HepG2 (cell line): Measurements from ENCODE around the gene IL6ST. TPM values are rescaled to one million over a fixed set of nuclear protein-coding genes. Genes with fewer than 3 reads are reported as not detected.

Source experiments
- BORCS8-MEF2B ChIP-seq: sonication (generic); formaldehyde crosslinking; IDR thresholded peaks from 2 replicates; pipeline ENCODE4 v1.8.0; 2022; ENCODE audit warnings: mild to moderate bottlenecking, missing genetic modification reagents
- CBX2 ChIP-seq, 2 experiments: fragments of 200-600 bp in 1 of 2; sonication (generic); formaldehyde crosslinking in 1 of 2; IDR thresholded peaks; 2 replicates each; pipeline versions ENCODE4 v1.7.0 to v1.8.1; 2018 to 2022; ENCODE audit warnings: low read depth in 2 of 2, low read length in 1 of 2, mild to moderate bottlenecking in 1 of 2, missing genetic modification reagents in 1 of 2
- CEBPG ChIP-seq: IDR thresholded peaks from 2 replicates; pipeline ENCODE4 v1.6.1; 2016
- ELF1 ChIP-seq: sonication (generic); formaldehyde crosslinking; IDR thresholded peaks from 2 replicates; pipeline ENCODE4 v1.4.0; 2020; ENCODE audit warnings: missing genetic modification reagents
- FOXA3 ChIP-seq: IDR thresholded peaks from 2 replicates; pipeline ENCODE4 v1.6.1; 2016; ENCODE audit warnings: missing genetic modification reagents, missing compliant biosample characterization
- GABPA ChIP-seq, 2 experiments: IDR thresholded peaks; 2 replicates each; pipeline ENCODE4 v1.6.1; 2011 to 2016; ENCODE audit warnings: low read depth in 2 of 2, low read length in 1 of 2, missing biosample characterization in 1 of 2, missing genetic modification characterization in 1 of 2
- IRF1 ChIP-seq: sonication (generic); formaldehyde crosslinking; IDR thresholded peaks from 2 replicates; pipeline ENCODE4 v1.4.0; 2020; ENCODE audit warnings: low read depth, mild to moderate bottlenecking, missing genetic modification reagents
- JUNB ChIP-seq: sonication (generic); formaldehyde crosslinking; IDR thresholded peaks from 2 replicates; pipeline ENCODE4 v1.8.0; 2022; ENCODE audit warnings: missing genetic modification reagents, mild to moderate bottlenecking, borderline replicate concordance
- KLF6 ChIP-seq: IDR thresholded peaks from 2 replicates; pipeline ENCODE4 v1.8.0; 2016; ENCODE audit warnings: missing biosample characterization, missing genetic modification reagents
- MXI1 ChIP-seq: IDR thresholded peaks from 3 replicates; pipeline ENCODE4 v1.6.1; 2012; ENCODE audit warnings: low read depth, low read length, inconsistent platforms, borderline replicate concordance
- NCOR1 ChIP-seq: fragments of 200-600 bp; sonication (generic); IDR thresholded peaks from 2 replicates; pipeline ENCODE4 v1.7.0; 2017; ENCODE audit warnings: antibody characterized with exemption, low read length, borderline replicate concordance
- ONECUT2 ChIP-seq: sonication (generic); formaldehyde crosslinking; IDR thresholded peaks from 2 replicates; pipeline ENCODE4 v1.4.0; 2020; ENCODE audit warnings: missing genetic modification reagents
- PHF21A ChIP-seq: sonication (generic); formaldehyde crosslinking; IDR thresholded peaks from 2 replicates; pipeline ENCODE4 v1.5.0; 2020; ENCODE audit warnings: mild to moderate bottlenecking, missing genetic modification reagents
- POGZ ChIP-seq: sonication (generic); formaldehyde crosslinking; IDR thresholded peaks from 2 replicates; pipeline ENCODE4 v1.4.0; 2020; ENCODE audit warnings: mild to moderate bottlenecking, missing genetic modification reagents
- RFX5 ChIP-seq: IDR thresholded peaks from 2 replicates; pipeline ENCODE4 v1.6.1; 2011; ENCODE audit warnings: low read depth, low read length, improper control_type of control experiment
- SIN3A ChIP-seq: IDR thresholded peaks from 2 replicates; pipeline ENCODE4 v1.6.1; 2011; ENCODE audit warnings: low read depth, mild to moderate bottlenecking, control low read depth, low read length, borderline replicate concordance
- SRY ChIP-seq: sonication (generic); formaldehyde crosslinking; IDR thresholded peaks from 2 replicates; pipeline ENCODE4 v1.8.0; 2022; ENCODE audit warnings: mild to moderate bottlenecking, missing genetic modification reagents
- STAT5B ChIP-seq: sonication (generic); formaldehyde crosslinking; IDR thresholded peaks from 2 replicates; pipeline ENCODE4 v1.4.0; 2020; ENCODE audit warnings: missing genetic modification reagents
- THYN1 ChIP-seq: sonication (generic); formaldehyde crosslinking; IDR thresholded peaks from 2 replicates; pipeline ENCODE4 v1.8.1; 2023; ENCODE audit warnings: low read depth, mild to moderate bottlenecking, moderate library complexity, missing genetic modification reagents, borderline replicate concordance
- TSC22D2 ChIP-seq: sonication (generic); formaldehyde crosslinking; IDR thresholded peaks from 2 replicates; pipeline ENCODE4 v1.5.1; 2020; ENCODE audit warnings: missing genetic modification reagents, mild to moderate bottlenecking, borderline replicate concordance
- ZNF124 ChIP-seq: sonication (generic); formaldehyde crosslinking; IDR thresholded peaks from 2 replicates; pipeline ENCODE4 v1.4.0; 2020; ENCODE audit warnings: missing genetic modification reagents
- ZNF230 ChIP-seq: sonication (generic); formaldehyde crosslinking; IDR thresholded peaks from 2 replicates; pipeline ENCODE4 v1.4.0; 2020; ENCODE audit warnings: mild to moderate bottlenecking, missing genetic modification reagents
- ZNF44 ChIP-seq: sonication (generic); formaldehyde crosslinking; IDR thresholded peaks from 2 replicates; pipeline ENCODE4 v1.5.1; 2020; ENCODE audit warnings: mild to moderate bottlenecking, missing genetic modification reagents
- ZNF468 ChIP-seq: sonication (generic); formaldehyde crosslinking; IDR thresholded peaks from 2 replicates; pipeline ENCODE4 v1.8.0; 2022; ENCODE audit warnings: mild to moderate bottlenecking, moderate library complexity, missing genetic modification reagents
- ZNF552 ChIP-seq: sonication (generic); formaldehyde crosslinking; IDR thresholded peaks from 2 replicates; pipeline ENCODE4 v1.9.0; 2022; ENCODE audit warnings: missing genetic modification reagents, mild to moderate bottlenecking, borderline replicate concordance
- ZNF580 ChIP-seq: IDR thresholded peaks from 2 replicates; pipeline ENCODE4 v1.6.1; 2016; ENCODE audit warnings: low read depth, borderline replicate concordance
- ZSCAN30 ChIP-seq: sonication (generic); formaldehyde crosslinking; IDR thresholded peaks from 2 replicates; pipeline ENCODE4 v1.5.0; 2020; ENCODE audit warnings: mild to moderate bottlenecking, missing genetic modification reagents
- polyA plus RNA-seq, 8 experiments: library from polyadenylated mRNA; depleted of rRNA in 3 of 8; stranded (reverse) in 7 of 8; unstranded in 1 of 8; fragments of >200 nt; fragmentation: Illumina TruSeq in 4 of 8; extraction: Trizol in 4 of 8; gene quantifications; 2 replicates each; pipeline versions ENCODE4 v1.2.1 to v1.2.3, GENCODE V29; 2011 to 2016; ENCODE audit warnings: low read depth in 4 of 8, missing spikeins in 1 of 8, mixed read lengths in 1 of 8; ENCODE audit not compliant: insufficient read depth in 1 of 8
- total RNA-seq, 5 experiments: library from RNA; depleted of rRNA; stranded (reverse); fragments of >200 nt; fragmentation: Illumina TruSeq; extraction: Trizol; gene quantifications; 2 replicates each; pipeline ENCODE4 v1.2.3, GENCODE V29; 2016; ENCODE audit warnings: low read depth in 1 of 5
- TF ChIP-seq, protein P1 (sequence below): sonication (generic); formaldehyde crosslinking; IDR thresholded peaks from 2 replicates; pipeline ENCODE4 v1.5.0; 2020; ENCODE audit warnings: missing genetic modification reagents, mild to moderate bottlenecking, borderline replicate concordance
- TF ChIP-seq, protein P2 (sequence below): sonication (generic); formaldehyde crosslinking; IDR thresholded peaks from 2 replicates; pipeline ENCODE4 v1.4.0; 2020; ENCODE audit warnings: missing genetic modification reagents, borderline replicate concordance

Gene IL6ST
- total and polyA plus RNA-seq, 2 of the 13 experiments (the other 11 are each of a cell fraction or from before 2014, with no cell fraction given): 66.6 to 166 TPM

GRCh38 chr5:55934115-55934613 is 60.6 kb downstream of the IL6ST start (continued):
- TF ChIP-seq ZNF552 (no peak), MXI1 (peak; percentile 46; the same call in 1 of the 3 replicates), IRF1 (CRISPR knock-in tag) (no peak), NCOR1 (peak; percentile 99), ZNF580 (CRISPR knock-in tag) (peak; percentile 65; the same call in 1 of the 2 replicates), POGZ (peak; percentile 98), GABPA (IDR thresholded peaks at IDR 0.05; ENCODE audit: low read depth, low read length) (no peak), GABPA (CRISPR knock-in tag; IDR thresholded peaks at IDR 0.05; ENCODE audit: low read depth) (peak; percentile 62; the same call in 1 of the 2 replicates), STAT5B (no peak; the same call in 1 of the 2 replicates), SRY (CRISPR knock-in tag) (no peak), PHF21A (CRISPR knock-in tag) (peak; percentile 99), ZNF44 (CRISPR knock-in tag) (no peak), KLF6 (CRISPR knock-in tag) (peak; percentile 65; the same call in 1 of the 2 replicates), SIN3A (no peak), RFX5 (no peak; the same call in 1 of the 2 replicates), FOXA3 (peak; percentile 99), CEBPG (CRISPR knock-in tag) (peak; percentile 96), ONECUT2 (peak; percentile 43; the same call in 1 of the 2 replicates), ZNF124 (peak; percentile 25; the same call in 1 of the 2 replicates), BORCS8-MEF2B (CRISPR knock-in tag) (peak; percentile 83; the same call in 1 of the 2 replicates), CBX2 (IDR thresholded peaks at IDR 0.05; ENCODE audit: low read depth, low read length) (no peak), CBX2 (CRISPR knock-in tag; IDR thresholded peaks at IDR 0.05; ENCODE audit: low read depth) (no peak), TSC22D2 (CRISPR knock-in tag) (no peak), ZNF468 (CRISPR knock-in tag) (no peak), THYN1 (CRISPR knock-in tag) (no peak), JUNB (peak; percentile 82; the same call in 1 of the 2 replicates), ZSCAN30 (CRISPR knock-in tag) (peak; percentile 31; the same call in 1 of the 2 replicates), ELF1 (peak; percentile 46; the same call in 1 of the 2 replicates), ZNF230 (CRISPR knock-in tag) (no peak)
- TF ChIP-seq, protein P1, sequence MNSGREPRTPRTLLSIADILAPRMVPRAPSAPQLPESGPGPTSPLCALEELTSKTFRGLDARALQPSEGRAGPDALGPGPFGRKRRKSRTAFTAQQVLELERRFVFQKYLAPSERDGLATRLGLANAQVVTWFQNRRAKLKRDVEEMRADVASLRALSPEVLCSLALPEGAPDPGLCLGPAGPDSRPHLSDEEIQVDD (CRISPR knock-in tag): no peak
- TF ChIP-seq, protein P2, sequence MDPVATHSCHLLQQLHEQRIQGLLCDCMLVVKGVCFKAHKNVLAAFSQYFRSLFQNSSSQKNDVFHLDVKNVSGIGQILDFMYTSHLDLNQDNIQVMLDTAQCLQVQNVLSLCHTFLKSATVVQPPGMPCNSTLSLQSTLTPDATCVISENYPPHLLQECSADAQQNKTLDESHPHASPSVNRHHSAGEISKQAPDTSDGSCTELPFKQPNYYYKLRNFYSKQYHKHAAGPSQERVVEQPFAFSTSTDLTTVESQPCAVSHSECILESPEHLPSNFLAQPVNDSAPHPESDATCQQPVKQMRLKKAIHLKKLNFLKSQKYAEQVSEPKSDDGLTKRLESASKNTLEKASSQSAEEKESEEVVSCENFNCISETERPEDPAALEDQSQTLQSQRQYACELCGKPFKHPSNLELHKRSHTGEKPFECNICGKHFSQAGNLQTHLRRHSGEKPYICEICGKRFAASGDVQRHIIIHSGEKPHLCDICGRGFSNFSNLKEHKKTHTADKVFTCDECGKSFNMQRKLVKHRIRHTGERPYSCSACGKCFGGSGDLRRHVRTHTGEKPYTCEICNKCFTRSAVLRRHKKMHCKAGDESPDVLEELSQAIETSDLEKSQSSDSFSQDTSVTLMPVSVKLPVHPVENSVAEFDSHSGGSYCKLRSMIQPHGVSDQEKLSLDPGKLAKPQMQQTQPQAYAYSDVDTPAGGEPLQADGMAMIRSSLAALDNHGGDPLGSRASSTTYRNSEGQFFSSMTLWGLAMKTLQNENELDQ (CRISPR knock-in tag): no peak
